GM23338 (cell line): ENCODE data around the gene ATF6. TPM values are rescaled to one million over a fixed set of nuclear protein-coding genes. Genes with fewer than 3 reads are reported as not detected.

Experiments
- ATAC-seq: fragments of 200-7000 bp; cut with Tn5 transposase; 3 replicates; pipeline ENCODE4 v1.9.1; 2020
- DNase-seq: peaks from one replicate; pipeline ENCODE4 v3.0.0-alpha.2; 2015; ENCODE audit warnings: low spot score
- H2AFZ ChIP-seq: fragments of 200-600 bp; sonication (generic); 2 replicates; pipeline ENCODE4 v1.8.0; 2016; ENCODE audit warnings: antibody characterized with exemption, mild to moderate bottlenecking, moderate library complexity
- H3F3A ChIP-seq: fragments of 200-600 bp; sonication (generic); replicated peaks from 2 replicates; pipeline ENCODE4 v1.8.0; 2017; ENCODE audit warnings: antibody characterized with exemption, mixed run types, low read depth
- H3K27ac ChIP-seq: fragments of 200-600 bp; sonication (generic); 2 replicates; pipeline ENCODE4 v1.6.1; 2016; ENCODE audit warnings: low read depth
- H3K27me3 ChIP-seq: fragments of 200-600 bp; sonication (generic); 2 replicates; pipeline ENCODE4 v1.8.0; 2016; ENCODE audit warnings: mild to moderate bottlenecking, mixed run types, moderate library complexity; ENCODE audit not compliant: insufficient read depth
- H3K36me3 ChIP-seq: fragments of 200-600 bp; sonication (generic); 2 replicates; pipeline ENCODE4 v1.8.0; 2016; ENCODE audit warnings: mild to moderate bottlenecking; ENCODE audit not compliant: insufficient read depth
- H3K4me1 ChIP-seq: fragments of 200-600 bp; sonication (generic); 2 replicates; pipeline ENCODE4 v1.8.0; 2016; ENCODE audit warnings: mild to moderate bottlenecking, moderate library complexity; ENCODE audit not compliant: insufficient read depth
- H3K4me2 ChIP-seq: fragments of 200-600 bp; sonication (generic); 2 replicates; pipeline ENCODE4 v1.7.1; 2017; ENCODE audit warnings: mixed run types
- H3K4me3 ChIP-seq: fragments of 200-600 bp; sonication (generic); 2 replicates; pipeline ENCODE4 v1.6.1; 2016; ENCODE audit warnings: mixed run types
- H3K79me2 ChIP-seq: fragments of 200-600 bp; sonication (generic); replicated peaks from 2 replicates; pipeline ENCODE4 v1.8.0; 2017; ENCODE audit warnings: mild to moderate bottlenecking; ENCODE audit not compliant: insufficient read depth
- H3K9me2 ChIP-seq: fragments of 200-600 bp; sonication (generic); 2 replicates; pipeline ENCODE4 v1.8.0; 2017; ENCODE audit not compliant: insufficient read depth
- H4K20me1 ChIP-seq: fragments of 200-600 bp; sonication (generic); replicated peaks from 2 replicates; pipeline ENCODE4 v1.8.0; 2017; ENCODE audit warnings: mild to moderate bottlenecking; ENCODE audit not compliant: insufficient read depth
- H3K27ac Mint-ChIP-seq: 2 replicates; pipeline ENCODE4 v1.8.0; 2020; ENCODE audit warnings: inconsistent platforms, mild to moderate bottlenecking, moderate library complexity, mixed read lengths
- H3K27me3 Mint-ChIP-seq: 3 replicates; pipeline ENCODE4 v1.8.0; 2022; ENCODE audit warnings: low read depth, mild to moderate bottlenecking, moderate library complexity, mixed read lengths, inconsistent platforms; ENCODE audit not compliant: insufficient read depth, poor library complexity
- H3K36me3 Mint-ChIP-seq: 3 replicates; pipeline ENCODE4 v1.8.0; 2021; ENCODE audit warnings: low read depth, mild to moderate bottlenecking, inconsistent platforms, moderate library complexity, mixed read lengths
- H3K4me1 Mint-ChIP-seq: 3 replicates; pipeline ENCODE4 v1.8.0; 2020; ENCODE audit warnings: mild to moderate bottlenecking, inconsistent platforms, mixed read lengths
- H3K4me3 Mint-ChIP-seq: 3 replicates; pipeline ENCODE4 v1.8.0; 2021; ENCODE audit warnings: moderate library complexity, mild to moderate bottlenecking, inconsistent platforms, mixed read lengths
- H3K9me3 Mint-ChIP-seq: 3 replicates; pipeline ENCODE4 v1.8.0; 2020; ENCODE audit warnings: moderate library complexity, mild to moderate bottlenecking, inconsistent platforms, mixed read lengths
- EZH2 ChIP-seq: fragments of 200-600 bp; sonication (generic); IDR thresholded peaks from one replicate; pipeline ENCODE4 v1.8.0; 2017; ENCODE audit warnings: antibody characterized with exemption, mild to moderate bottlenecking, low read depth; ENCODE audit not compliant: unreplicated experiment
- NANOG ChIP-seq: IDR thresholded peaks from 2 replicates; pipeline ENCODE4 v1.6.1; 2016; ENCODE audit warnings: antibody characterized with exemption, borderline replicate concordance
- POLR2AphosphoS5 ChIP-seq: IDR thresholded peaks from 2 replicates; pipeline ENCODE4 v1.6.1; 2016; ENCODE audit warnings: antibody characterized with exemption, low read depth
- REST ChIP-seq: IDR thresholded peaks from one replicate; pipeline ENCODE4 v1.6.1; 2018; ENCODE audit warnings: antibody characterized with exemption; ENCODE audit not compliant: unreplicated experiment
- STAT1 ChIP-seq: IDR thresholded peaks from one replicate; pipeline ENCODE4 v1.6.1; 2016; ENCODE audit warnings: antibody characterized with exemption; ENCODE audit not compliant: unreplicated experiment
- ZNF331 ChIP-seq: fragments of 250-450 bp; sonication (Bioruptor Pico); IDR thresholded peaks from 2 replicates; pipeline ENCODE4 v1.5.0; 2020; ENCODE audit warnings: low read depth, mild to moderate bottlenecking, moderate library complexity
- ZNF462 ChIP-seq: fragments of 250-450 bp; sonication (Bioruptor Pico); IDR thresholded peaks from 2 replicates; pipeline ENCODE4 v1.5.0; 2020; ENCODE audit warnings: mild to moderate bottlenecking, moderate library complexity
- polyA plus RNA-seq: library from polyadenylated mRNA; unstranded; fragments of >200 nt; fragmentation: Nextera tagmentation; extraction: Ambion mirVana; gene quantifications from 2 replicates; pipeline ENCODE4 v1.2.1, GENCODE V29; 2016
- total RNA-seq: library from RNA; depleted of rRNA; stranded (reverse); fragments of >200 nt; shearing (Covaris generic); gene quantifications from 2 replicates; pipeline ENCODE4 v1.2.3, GENCODE V29; 2014

ATF6 gene
- total and polyA plus RNA-seq, 2 experiments from 2014 or later: 5.0 to 13.5 TPM

- H3K4me3 ChIP-seq: no peak overlapping the region
- H3K27me3 ChIP-seq: peaks cover 27% of the 10 kb centered on the region
- H3K27me3 Mint-ChIP-seq: peaks cover 23% of the 10 kb centered on the region
- H3K27ac ChIP-seq: no peak overlapping the region
- TF ChIP-seq STAT1 (no peak), POLR2AphosphoS5 (no peak), ZNF462 (CRISPR knock-in tag) (no peak), NANOG (no peak), REST (no peak), ZNF331 (no peak), EZH2 (no peak)
- DNase-seq (no peak), ATAC-seq (no peak)
- no peaks in the 10 kb centered on the region for H4K20me1 ChIP-seq
- no peak overlapping the region for H2AFZ ChIP-seq
- 0 out of 2 replicates have a peak, but pooled peaks cover 2% of the 10 kb centered on the region for H3K9me2 ChIP-seq
- no peak overlapping the region for H3K4me3 Mint-ChIP-seq
- no peaks in the 10 kb centered on the region; the same call in 2 of the 3 replicates for H3K9me3 Mint-ChIP-seq
- no peaks in the 10 kb centered on the region for H3K36me3 Mint-ChIP-seq
- peaks cover under 1% of the 10 kb centered on the region; the same call in 2 of the 3 replicates for H3K4me1 Mint-ChIP-seq
- H3K4me1 ChIP-seq: no peaks in the 10 kb centered on the region; the same call in 1 of the 2 replicates
- H3K4me2 ChIP-seq: no peak overlapping the region
- no peaks in the 10 kb centered on the region for H3K79me2 ChIP-seq
- H3F3A ChIP-seq: no peaks in the 10 kb centered on the region
- H3K27ac Mint-ChIP-seq: no peak overlapping the region
- no peaks in the 10 kb centered on the region for H3K36me3 ChIP-seq
Observed at GRCh38 chr1:161720422-161720821, 45.7 kb upstream of the ATF6 start.
